ENCODE measurements around the gene AKT1S1. TPM values are rescaled to one million over a fixed set of nuclear protein-coding genes. Genes with fewer than 3 reads are reported as not detected.
A peak's percentile ranks its signal among the peaks of the same experiment; 100 is the strongest.

The AKT1S1 gene
- total RNA-seq, 1 donor from 2014 or later = 2.3 TPM

- Histone ChIP-seq H2AFZ (replicated peaks) (no peak overlapping the region), H3F3A (ENCODE audit: low read depth) (peaks cover 85% of the 10 kb centered on the region), H3K36me3 (no peaks in the 10 kb centered on the region), H3K4me2 (no peak overlapping the region), H3K4me1 (peaks cover 4% of the 10 kb centered on the region), H3K4me3 (no peak overlapping the region), H3K27ac (peak overlapping the region; percentile 76), H3K79me2 (ENCODE audit: low read depth) (peaks cover 36% of the 10 kb centered on the region), H3K9me3 (ENCODE audit: low read depth) (no peaks in the 10 kb centered on the region), H4K20me1 (ENCODE audit: low read depth) (peaks cover 99% of the 10 kb centered on the region), H3K9ac (no peak overlapping the region), H3K27me3 (no peaks in the 10 kb centered on the region)
- DNase-seq (ENCODE audit: low spot score) = no peak
- H3K36me3 Mint-ChIP-seq = peaks cover 14% of the 10 kb centered on the region
- H3K4me3 Mint-ChIP-seq = no peak overlapping the region
- H3K4me1 Mint-ChIP-seq = peaks cover 18% of the 10 kb centered on the region
- H3K27me3 Mint-ChIP-seq (ENCODE audit: insufficient read depth, low read depth) = peaks cover 20% of the 10 kb centered on the region
- no peaks in the 10 kb centered on the region for H3K9me3 Mint-ChIP-seq
- no peak for TF ChIP-seq CTCF (IDR thresholded peaks at IDR 0.05)
- no peak for TF ChIP-seq EZH2 (IDR thresholded peaks at IDR 0.05)
- no peak for TF ChIP-seq EZH2phosphoT487 (IDR thresholded peaks at IDR 0.05)
- no peak overlapping the region for H3K27ac Mint-ChIP-seq
Observed at GRCh38 chr19:49857838-49858087, 19.4 kb downstream of the AKT1S1 start.

GRCh38 chr19:49857061-49857837, 19.9 kb downstream of the AKT1S1 start:
- Histone ChIP-seq H4K20me1 (ENCODE audit: low read depth) (peaks cover 99% of the 10 kb centered on the region), H3K4me3 (no peak overlapping the region), H2AFZ (replicated peaks) (no peak overlapping the region), H3F3A (ENCODE audit: low read depth) (peaks cover 82% of the 10 kb centered on the region), H3K9ac (no peak overlapping the region), H3K27me3 (no peaks in the 10 kb centered on the region), H3K79me2 (ENCODE audit: low read depth) (peaks cover 42% of the 10 kb centered on the region), H3K4me1 (peaks cover 10% of the 10 kb centered on the region), H3K4me2 (no peak overlapping the region), H3K27ac (peak overlapping the region; percentile 76), H3K9me3 (ENCODE audit: low read depth) (no peaks in the 10 kb centered on the region), H3K36me3 (no peaks in the 10 kb centered on the region)
- no peak for DNase-seq (ENCODE audit: low spot score)
- peaks cover 23% of the 10 kb centered on the region for H3K4me1 Mint-ChIP-seq
- H3K36me3 Mint-ChIP-seq = peaks cover 17% of the 10 kb centered on the region
- no peak overlapping the region for H3K27ac Mint-ChIP-seq
- H3K4me3 Mint-ChIP-seq = peak overlapping the region; percentile 18
- TF ChIP-seq CTCF (IDR thresholded peaks at IDR 0.05) (no peak), EZH2 (IDR thresholded peaks at IDR 0.05) (no peak), EZH2phosphoT487 (IDR thresholded peaks at IDR 0.05) (no peak)
- peaks cover 24% of the 10 kb centered on the region for H3K27me3 Mint-ChIP-seq (ENCODE audit: insufficient read depth, low read depth)
- H3K9me3 Mint-ChIP-seq = no peaks in the 10 kb centered on the region

- no peak overlapping the region for H3K27ac ChIP-seq
- peaks cover 48% of the 10 kb centered on the region for H3K79me2 ChIP-seq (ENCODE audit: low read depth)
- no peaks in the 10 kb centered on the region for H3K36me3 ChIP-seq
- H3K9ac ChIP-seq = no peak overlapping the region
- H3K4me3 ChIP-seq = no peak overlapping the region
- H3K9me3 ChIP-seq (ENCODE audit: low read depth) = no peaks in the 10 kb centered on the region
- H4K20me1 ChIP-seq (ENCODE audit: low read depth) = peaks cover 99% of the 10 kb centered on the region
- H3F3A ChIP-seq (ENCODE audit: low read depth) = peaks cover 84% of the 10 kb centered on the region
- peaks cover 12% of the 10 kb centered on the region for H3K4me1 ChIP-seq
- no peaks in the 10 kb centered on the region for H3K27me3 ChIP-seq
- H3K27ac Mint-ChIP-seq = no peak overlapping the region
- TF ChIP-seq CTCF (IDR thresholded peaks at IDR 0.05) = no peak
- TF ChIP-seq EZH2phosphoT487 (IDR thresholded peaks at IDR 0.05) = no peak
- TF ChIP-seq EZH2 (IDR thresholded peaks at IDR 0.05) = no peak
- H2AFZ ChIP-seq (replicated peaks) = no peak overlapping the region
- H3K36me3 Mint-ChIP-seq = peaks cover 19% of the 10 kb centered on the region
- H3K9me3 Mint-ChIP-seq = no peaks in the 10 kb centered on the region
- DNase-seq (ENCODE audit: low spot score) = no peak
- H3K4me1 Mint-ChIP-seq = peaks cover 24% of the 10 kb centered on the region
- no peak overlapping the region for H3K4me3 Mint-ChIP-seq
- H3K4me2 ChIP-seq = no peak overlapping the region
- peaks cover 25% of the 10 kb centered on the region for H3K27me3 Mint-ChIP-seq (ENCODE audit: insufficient read depth, low read depth)
Observed at GRCh38 chr19:49856574-49857021, 20.6 kb downstream of the AKT1S1 start.

Data from neural progenitor cell (in vitro differentiated cells).